ENCODE results near the gene TNS3. TPM values are rescaled to one million over a fixed set of nuclear protein-coding genes. Genes with fewer than 3 reads are reported as not detected.

Gene TNS3
- total and polyA plus RNA-seq, 7 donors, result 17.4 to 43.8 (median 28.8) TPM

DNA sequence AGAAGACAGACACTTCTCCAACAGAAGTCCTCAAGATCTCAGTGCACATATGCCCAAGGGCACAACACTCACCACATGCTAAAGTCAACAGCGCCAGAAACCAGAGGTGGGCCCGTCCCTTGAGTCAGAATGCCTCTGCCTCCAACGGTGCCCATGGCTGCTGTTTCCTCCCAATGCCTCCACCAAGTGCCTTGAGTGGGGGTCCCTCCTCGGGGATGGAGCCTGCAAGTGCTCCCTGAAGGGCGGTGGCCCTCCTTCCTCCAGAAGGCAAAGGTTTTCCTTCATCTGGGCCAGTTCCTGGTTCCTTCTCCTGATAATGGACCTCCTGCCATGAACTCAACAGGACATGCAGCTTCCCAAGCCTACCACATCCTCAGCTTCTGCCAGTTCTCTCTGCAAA is 58.5 kb downstream of the TNS3 start:
- DNase-seq, result no peak
- TF ChIP-seq EP300 (IDR thresholded peaks at IDR 0.05), result no peak
- TF ChIP-seq POLR2AphosphoS5 (IDR thresholded peaks at IDR 0.05), result no peak
- TF ChIP-seq POLR2A (IDR thresholded peaks at IDR 0.05), result no peak
- TF ChIP-seq CTCF (IDR thresholded peaks at IDR 0.05), result no peak
- no peak overlapping the region for H3K27ac ChIP-seq
- H3K9me3 ChIP-seq, result no peaks in the 10 kb centered on the region
- peaks cover 0 to 17% (median 0%) of the 10 kb centered on the region in 4 donors for H3K36me3 ChIP-seq
- no peak overlapping the region for H3K4me3 ChIP-seq
- H3K27me3 ChIP-seq, result no peaks in the 10 kb centered on the region
- H3K4me1 ChIP-seq, result peaks cover 0 to 40% (median 26%) of the 10 kb centered on the region in 4 donors
- intact Hi-C loops (cut with DNase I), result no loop called here
- 94 to 96% methylated on average over 5 of the region's 5 CpGs for WGBS, 2 donors

DNA sequence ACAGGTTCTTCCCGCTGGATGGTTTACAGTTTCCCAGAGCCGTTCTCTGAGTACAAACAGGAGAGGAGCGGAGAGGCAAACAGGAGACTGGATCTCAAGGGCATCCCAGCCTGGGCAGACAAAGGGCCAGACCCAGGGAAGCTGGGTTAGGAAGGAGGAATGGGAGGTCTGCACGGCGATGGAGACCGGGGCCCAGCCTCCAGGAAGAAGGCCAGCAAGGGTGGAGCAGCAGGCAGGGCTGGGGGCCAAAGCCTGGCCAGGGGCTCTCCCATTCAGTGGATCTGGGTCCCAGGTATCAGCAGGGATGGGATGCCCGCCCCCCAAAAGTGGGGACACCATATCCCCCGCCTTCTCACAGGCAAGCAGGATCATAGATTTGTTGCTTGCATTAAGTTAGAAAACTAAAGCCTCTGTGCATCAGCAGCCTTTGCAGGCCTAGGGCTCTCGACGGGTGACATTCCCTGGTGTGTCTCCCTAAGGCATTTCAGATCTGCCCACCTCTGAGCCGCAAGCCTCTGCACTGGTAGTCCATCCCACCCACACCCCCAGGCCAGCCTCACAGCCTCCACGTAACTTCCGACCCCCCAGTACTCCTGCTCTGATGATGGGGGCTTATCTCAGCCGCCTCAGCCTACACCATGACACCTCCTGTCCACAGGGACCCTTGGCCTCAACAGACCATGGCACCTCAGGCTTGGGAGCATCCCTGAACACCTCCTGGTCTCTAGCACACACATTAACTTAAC is 59.9 kb downstream of the TNS3 start:
- H3K9me3 ChIP-seq, result no peaks in the 10 kb centered on the region
- no peak for DNase-seq

DNA sequence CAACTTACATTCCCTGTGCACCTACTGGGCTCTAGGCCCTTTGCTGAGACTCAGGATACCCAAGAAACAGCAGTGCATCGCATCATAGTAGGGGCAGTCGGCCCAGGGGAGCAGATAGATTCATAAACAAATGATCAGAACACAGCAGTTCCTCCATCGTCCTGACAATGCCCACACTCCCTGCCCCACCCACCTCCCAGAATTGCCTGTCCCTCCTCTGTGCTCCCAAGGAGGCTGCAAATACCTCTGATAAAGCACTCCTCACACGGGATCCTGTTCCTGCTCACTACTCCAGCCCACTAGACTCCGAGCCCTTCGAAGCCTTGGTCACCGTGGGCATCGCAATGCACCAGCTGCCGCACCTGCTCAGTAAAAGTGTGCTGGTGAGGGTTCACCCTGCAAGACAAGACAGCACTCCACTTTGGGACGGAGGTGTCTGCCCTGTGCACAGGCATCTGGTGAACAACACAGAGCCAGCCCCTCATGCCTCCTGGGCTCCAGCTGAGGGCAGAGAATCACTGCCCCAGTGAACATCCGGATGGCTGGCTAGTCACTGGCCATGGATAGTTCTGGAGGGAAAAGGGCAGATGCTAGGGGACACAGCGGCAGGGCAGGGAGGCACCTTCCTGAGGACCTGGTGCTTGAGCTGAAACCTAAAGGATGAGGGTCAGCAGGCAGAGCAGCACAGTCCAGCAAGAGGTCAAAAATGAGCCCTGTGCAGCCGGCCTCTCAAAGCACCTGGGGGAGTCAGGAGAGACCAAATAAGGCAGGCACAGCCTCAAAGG is 60.7 kb downstream of the TNS3 start:
- TF ChIP-seq POLR2AphosphoS5 (IDR thresholded peaks at IDR 0.05) (no peak), CTCF (IDR thresholded peaks at IDR 0.05) (no peak), EP300 (IDR thresholded peaks at IDR 0.05) (no peak), POLR2A (IDR thresholded peaks at IDR 0.05) (no peak)
- Histone ChIP-seq H3K36me3 (peaks cover 0 to 13% (median 0%) of the 10 kb centered on the region in 4 donors), H3K9me3 (no peaks in the 10 kb centered on the region), H3K4me1 (peaks cover 0 to 53% (median 39%) of the 10 kb centered on the region in 4 donors), H3K27ac (peak overlapping the region; percentile 57 to 75 (median 70)), H3K27me3 (no peaks in the 10 kb centered on the region), H3K4me3 (no peak overlapping the region)
- 65 to 86% methylated on average over 13 of the region's 13 CpGs for WGBS, 2 donors
- DNase-seq, result no peak
- intact Hi-C loops (cut with DNase I), result no loop called here

More for the DNA sequence above, 59.9 kb downstream of the TNS3 start:
- Histone ChIP-seq H3K27me3 (no peaks in the 10 kb centered on the region), H3K4me1 (peaks cover 0 to 48% (median 34%) of the 10 kb centered on the region in 4 donors), H3K27ac (peak overlapping the region in 1 of 4 donors; percentile 75), H3K36me3 (peaks cover 0 to 13% (median 0%) of the 10 kb centered on the region in 4 donors), H3K4me3 (no peak overlapping the region)
- intact Hi-C loops (cut with DNase I), result no loop called here
- TF ChIP-seq POLR2AphosphoS5 (IDR thresholded peaks at IDR 0.05) (no peak), CTCF (IDR thresholded peaks at IDR 0.05) (no peak), POLR2A (IDR thresholded peaks at IDR 0.05) (no peak), EP300 (IDR thresholded peaks at IDR 0.05) (no peak)
- 93 to 96% methylated on average over 14 of the region's 14 CpGs for WGBS, 2 donors

- Histone ChIP-seq H3K36me3 (peaks cover 0 to 6% (median 0%) of the 10 kb centered on the region in 4 donors), H3K4me1 (peaks cover 0 to 56% (median 43%) of the 10 kb centered on the region in 4 donors)
These were observed 61.5 kb downstream of the TNS3 start for GRCh38 chr7:47520406-47520805.

More at GRCh38 chr7:47520406-47520805, 61.5 kb downstream of the TNS3 start:
- peak; percentile 92 for DNase-seq
- H3K9me3 ChIP-seq, result no peaks in the 10 kb centered on the region
- intact Hi-C loops (cut with DNase I), result no loop called here
- no peak overlapping the region for H3K4me3 ChIP-seq
- no peaks in the 10 kb centered on the region for H3K27me3 ChIP-seq
- 33 to 52% methylated on average over 8 of the region's 8 CpGs for WGBS, 2 donors
- TF ChIP-seq EP300 (IDR thresholded peaks at IDR 0.05) (no peak), CTCF (IDR thresholded peaks at IDR 0.05) (no peak), POLR2A (IDR thresholded peaks at IDR 0.05) (no peak), POLR2AphosphoS5 (IDR thresholded peaks at IDR 0.05) (peak; percentile 40 to 72 (median 44))
- peak overlapping the region; percentile 57 to 75 (median 70) for H3K27ac ChIP-seq
